GM18867 (cell line): ENCODE results near the gene ZNF625.
A peak's percentile ranks its signal among the peaks of the same experiment; 100 is the strongest.

ENCODE experiments used
- ATAC-seq: cut with Tn5 transposase; IDR thresholded peaks from one replicate; pipeline ENCODE4 v1.9.1; 2021; ENCODE audit warnings: mild to moderate bottlenecking, moderate library complexity; ENCODE audit not compliant: unreplicated experiment

ZNF625 gene

GRCh38 chr19:12156223-12157058, at the start of gene ZNF625:
TSS of gene ZNF625 (minus strand) at chr19:12156734. CDS start at chr19:12156558, 176 bp downstream.
- peak; percentile 78 for ATAC-seq

- no peak for ATAC-seq
Measured at GRCh38 chr19:12205296-12205695, 48.8 kb upstream of the ZNF625 start.

GRCh38 chr19:12202250-12202649, 45.7 kb upstream of the ZNF625 start:
- ATAC-seq = no peak

- ATAC-seq = no peak
Measured at GRCh38 chr19:12199757-12200419, 43.4 kb upstream of the ZNF625 start.

GRCh38 chr19:12198136-12198535, 41.6 kb upstream of the ZNF625 start:
- no peak for ATAC-seq

GRCh38 chr19:12194827-12195731, 38.5 kb upstream of the ZNF625 start:
- no peak for ATAC-seq

- no peak for ATAC-seq
Measured at GRCh38 chr19:12187625-12188024, 31.1 kb upstream of the ZNF625 start.

- no peak for ATAC-seq
Measured at GRCh38 chr19:12180377-12180776, 23.8 kb upstream of the ZNF625 start.

GRCh38 chr19:12166626-12167025, 10.1 kb upstream of the ZNF625 start:
- ATAC-seq = no peak

- ATAC-seq = no peak
Measured at GRCh38 chr19:12163826-12164225, 7.3 kb upstream of the ZNF625 start.

- ATAC-seq = peak; percentile 94
Measured at GRCh38 chr19:12162882-12163806, 6.6 kb upstream of the ZNF625 start, which contains the start of gene ZNF136. TSS of gene ZNF136 (plus strand) at chr19:12163096. CDS start at chr19:12163204, 108 bp downstream.

GRCh38 chr19:12162513-12162881, 6.0 kb upstream of the ZNF625 start:
- ATAC-seq = no peak

GRCh38 chr19:12159773-12160414, 3.4 kb upstream of the ZNF625 start:
- ATAC-seq = no peak

GRCh38 chr19:12155324-12155860, 1.1 kb downstream of the ZNF625 start:
- ATAC-seq = no peak

- no peak for ATAC-seq
Measured at GRCh38 chr19:12145348-12145747, 11.2 kb downstream of the ZNF625 start.

- ATAC-seq = no peak
Measured at GRCh38 chr19:12141405-12141736, 15.2 kb downstream of the ZNF625 start.

GRCh38 chr19:12140545-12141404, 15.8 kb downstream of the ZNF625 start:
- peak; percentile 56 for ATAC-seq

GRCh38 chr19:12139885-12140544, 16.5 kb downstream of the ZNF625 start, which contains the start of gene ZNF20:
TSS of gene ZNF20 (minus strand) at chr19:12140350. CDS start at chr19:12140182, 168 bp downstream.
- ATAC-seq = peak; percentile 90
